Right lung (tissue), 10 donors: ENCODE measurements around the gene ZNF518A. TPM values are rescaled to one million over a fixed set of nuclear protein-coding genes. Genes with fewer than 3 reads are reported as not detected.
A peak's percentile ranks its signal among the peaks of the same experiment; 100 is the strongest.

Source experiments
- DNase-seq, 2 donors: peaks; one replicate each; pipeline ENCODE4 v3.0.0-alpha.2; 2013
- long read RNA-seq, 8 donors: transcript quantifications; one replicate each; lab custom pipeline, GENCODE V29; 2026
- polyA plus RNA-seq, 5 donors: library from polyadenylated mRNA; unstranded; fragments of 120-200 nt; gene quantifications; one replicate each; pipeline versions ENCODE4 v1.2.1 to v1.2.3, GENCODE V29; 2013; ENCODE audit warnings: inconsistent platforms in 1 of 5, low replicate concordance in 1 of 5; ENCODE audit not compliant: insufficient read length in 5 of 5, insufficient read depth in 1 of 5

Gene ZNF518A
- 10 to 100 TPM; 28.9 to 61.5 (median 49.9) TPM for polyA plus RNA-seq
- long read RNA-seq, donor 1, full-length matches to known transcripts, result 3 of 32 reads
- long read RNA-seq, donor 1, partial matches to known transcripts, result 21 of 32 reads
- long read RNA-seq, donor 1, other reads (novel, unspliced or antisense), result 8 of 32 reads
- long read RNA-seq, donor 2, full-length matches to known transcripts, result 4 of 4 reads
- long read RNA-seq, donor 2, partial matches to known transcripts, result 0 of 4 reads
- long read RNA-seq, donor 2, other reads (novel, unspliced or antisense), result 0 of 4 reads
- long read RNA-seq, donor 3, full-length matches to known transcripts, result 2 of 7 reads
- long read RNA-seq, donor 3, partial matches to known transcripts, result 5 of 7 reads
- long read RNA-seq, donor 3, other reads (novel, unspliced or antisense), result 0 of 7 reads
- long read RNA-seq, donor 4, full-length matches to known transcripts, result 4 of 15 reads
- long read RNA-seq, donor 4, partial matches to known transcripts, result 11 of 15 reads
- long read RNA-seq, donor 4, other reads (novel, unspliced or antisense), result 0 of 15 reads
- long read RNA-seq, donor 5, full-length matches to known transcripts, result 3 of 3 reads
- long read RNA-seq, donor 5, partial matches to known transcripts, result 0 of 3 reads
- long read RNA-seq, donor 5, other reads (novel, unspliced or antisense), result 0 of 3 reads
- long read RNA-seq, donor 6, full-length matches to known transcripts, result 5 of 5 reads
- long read RNA-seq, donor 6, partial matches to known transcripts, result 0 of 5 reads
- long read RNA-seq, donor 6, other reads (novel, unspliced or antisense), result 0 of 5 reads
- long read RNA-seq, donor 7, full-length matches to known transcripts, result 4 of 4 reads
- long read RNA-seq, donor 7, partial matches to known transcripts, result 0 of 4 reads
- long read RNA-seq, donor 7, other reads (novel, unspliced or antisense), result 0 of 4 reads
- long read RNA-seq, donor 8, full-length matches to known transcripts, result 2 of 2 reads
- long read RNA-seq, donor 8, partial matches to known transcripts, result 0 of 2 reads
- long read RNA-seq, donor 8, other reads (novel, unspliced or antisense), result 0 of 2 reads

- DNase-seq, result peak; percentile 96 to 98
Observed at GRCh38 chr10:96129387-96130325, at the start of gene ZNF518A. Gene ZNF518A, plus strand, starts transcription at chr10:96130297. Its CDS starts 26,026 bp downstream, at chr10:96156323.

- DNase-seq, result no peak
Observed at GRCh38 chr10:96082153-96082552, 47.9 kb upstream of the ZNF518A start.

GRCh38 chr10:96082748-96083147 lies 47.3 kb upstream of the ZNF518A start:
- DNase-seq, result no peak

- DNase-seq, result no peak
Observed at GRCh38 chr10:96089116-96089515, 41.0 kb upstream of the ZNF518A start.

GRCh38 chr10:96089670-96090462 lies 40.2 kb upstream of the ZNF518A start:
- peak; percentile 95 to 98 for DNase-seq

GRCh38 chr10:96090463-96090800 lies 39.7 kb upstream of the ZNF518A start:
- no peak for DNase-seq

- DNase-seq, result no peak
Observed at GRCh38 chr10:96092999-96093767, 36.9 kb upstream of the ZNF518A start.

- DNase-seq, result no peak
Observed at GRCh38 chr10:96093948-96094347, 36.1 kb upstream of the ZNF518A start.

- DNase-seq, result no peak
Observed at GRCh38 chr10:96096958-96097357, 33.1 kb upstream of the ZNF518A start.

- DNase-seq, result no peak
Observed at GRCh38 chr10:96097865-96098264, 32.2 kb upstream of the ZNF518A start.

GRCh38 chr10:96107623-96108038 lies 22.5 kb upstream of the ZNF518A start:
- DNase-seq, result no peak

GRCh38 chr10:96112531-96112930 lies 17.6 kb upstream of the ZNF518A start:
- no peak for DNase-seq

- no peak for DNase-seq
Observed at GRCh38 chr10:96118604-96119450, 11.3 kb upstream of the ZNF518A start.

- DNase-seq, result no peak
Observed at GRCh38 chr10:96122824-96123223, 7.3 kb upstream of the ZNF518A start.

- DNase-seq, result peak; percentile 31 to 42
Observed at GRCh38 chr10:96124230-96125141, 5.6 kb upstream of the ZNF518A start.

GRCh38 chr10:96125142-96125515 lies 5.0 kb upstream of the ZNF518A start:
- DNase-seq, result no peak

GRCh38 chr10:96130326-96130995 lies 364 bp downstream of the ZNF518A start:
- DNase-seq, result no peak
